ENCODE results near the gene MIGA1. TPM values are rescaled to one million over a fixed set of nuclear protein-coding genes. Genes with fewer than 3 reads are reported as not detected.

The MIGA1 gene
- total and polyA plus RNA-seq, 2 of the 4 experiments (the other 2 are of a cell fraction) = 5.7 to 16.3 TPM

- Histone ChIP-seq H2BK15ac (ENCODE audit: low read depth, low read length) (peak overlapping the region; percentile 42; the same call in 1 of the 3 replicates), H3K9ac (ENCODE audit: low read depth, low read length) (no peak overlapping the region), H4K91ac (ENCODE audit: insufficient read depth, low read depth, low read length) (no peak overlapping the region; the same call in 1 of the 2 replicates), H2AK9ac (replicated peaks; ENCODE audit: low read depth, low read length, poor library complexity) (no peak overlapping the region), H2BK5ac (ENCODE audit: low read depth, low read length, poor library complexity, severe bottlenecking) (peak overlapping the region; percentile 96), H3K56ac (ENCODE audit: extremely low read depth, insufficient read depth, low read length) (no peak overlapping the region), H3K4me1 (ENCODE audit: control insufficient read depth, insufficient read depth, low read length) (peaks cover 15% of the 10 kb centered on the region), H3K4ac (ENCODE audit: low read depth, low read length) (peak overlapping the region; percentile 82; the same call in 1 of the 2 replicates), H2BK120ac (ENCODE audit: low read depth, low read length) (peak overlapping the region; percentile 82; the same call in 1 of the 2 replicates), H3K4me2 (ENCODE audit: low read depth, low read length) (peak overlapping the region; percentile 63; the same call in 1 of the 2 replicates), H3K23ac (ENCODE audit: low read depth, low read length) (peak overlapping the region; percentile 62; the same call in 1 of the 2 replicates), H4K5ac (ENCODE audit: low read depth, low read length) (peak overlapping the region; percentile 59; the same call in 1 of the 2 replicates), H3K36me3 (ENCODE audit: control insufficient read depth, insufficient read depth, low read length) (no peaks in the 10 kb centered on the region; the same call in 1 of the 2 replicates), H3K14ac (replicated peaks; ENCODE audit: low read depth, low read length) (peak overlapping the region; percentile 34; the same call in 1 of the 2 replicates), H4K8ac (ENCODE audit: low read depth in 2 of 2, low read length in 2 of 2) (peak overlapping the region in 1 of 2 experiments; percentile 86; a peak in 2 of 4 replicates), H3K18ac (ENCODE audit: low read depth, low read length) (peak overlapping the region; percentile 62; the same call in 1 of the 2 replicates), H3K9me3 (ENCODE audit: control insufficient read depth, insufficient read depth, low read length) (no peaks in the 10 kb centered on the region), H4K20me1 (ENCODE audit: insufficient read depth, low read length) (peaks cover 9% of the 10 kb centered on the region; the same call in 1 of the 2 replicates), H3K27ac (ENCODE audit: insufficient read depth, low read length) (peak overlapping the region; percentile 59; the same call in 1 of the 2 replicates), H2BK20ac (ENCODE audit: low read depth, low read length) (peak overlapping the region; percentile 85; the same call in 1 of the 2 replicates), H3K27me3 (ENCODE audit: control insufficient read depth, insufficient read depth, low read length) (no peaks in the 10 kb centered on the region), H3K9me1 (ENCODE audit: insufficient read depth, low read length) (peaks cover 10% of the 10 kb centered on the region), H3K79me1 (ENCODE audit: low read depth in 1 of 2, low read length in 2 of 2) (peaks cover 3 to 41% of the 10 kb centered on the region in 2 experiments; a peak in 3 of 4 replicates), H2AK5ac (ENCODE audit: low read depth, low read length) (peak overlapping the region; percentile 49; the same call in 1 of the 2 replicates), H3K4me3 (ENCODE audit: insufficient read depth, low read depth, low read length) (no peak overlapping the region), H2AFZ (replicated peaks; ENCODE audit: low read length, poor library complexity) (no peak overlapping the region)
- ATAC-seq (ENCODE audit: low read depth) = no peak
- CTCF ChIA-PET = no interaction called here
- WGBS, 2 experiments (ENCODE audit: extremely low coverage in 2 of 2, insufficient read length in 1 of 2) = no CpG with 5 or more reads among the region's 4 CpGs
- POLR2A ChIA-PET (ENCODE audit: unreplicated experiment) = no interaction called here
- in situ Hi-C loops (cut with MboI; ENCODE audit: low sequenced_read_pairs) = no loop called here
- DNase-seq = peak; percentile 8
- no TSS peak for BruUV-seq (replicated peaks)
- intact Hi-C loops (cut with micrococcal nuclease) = no loop called here
- TF ChIP-seq POLR2A (IDR thresholded peaks at IDR 0.05; ENCODE audit: low read depth, low read length) (no peak), MAFK (IDR thresholded peaks at IDR 0.05; ENCODE audit: low read depth, low read length) (no peak), FOS (IDR thresholded peaks at IDR 0.05; ENCODE audit: low read depth, low read length) (no peak), MXI1 (IDR thresholded peaks at IDR 0.05; ENCODE audit: borderline replicate concordance, low read depth, low read length) (no peak), SMC3 (IDR thresholded peaks at IDR 0.05; ENCODE audit: low read depth, low read length) (no peak), MAZ (IDR thresholded peaks at IDR 0.05; ENCODE audit: borderline replicate concordance, low read depth, low read length) (no peak), RAD21 (IDR thresholded peaks at IDR 0.05; ENCODE audit: low read length) (no peak), CEBPB (IDR thresholded peaks at IDR 0.05; ENCODE audit: low read depth, low read length) (no peak), BHLHE40 (IDR thresholded peaks at IDR 0.05; ENCODE audit: low read depth, low read length) (no peak), ELK1 (IDR thresholded peaks at IDR 0.05; ENCODE audit: borderline replicate concordance, low read depth, low read length) (no peak), RFX5 (IDR thresholded peaks at IDR 0.05; ENCODE audit: low read depth, low read length) (no peak), CTCF (conservative IDR thresholded peaks at IDR 0.05; ENCODE audit: low read depth, low read length) (no peak), RCOR1 (IDR thresholded peaks at IDR 0.05; ENCODE audit: insufficient replicate concordance, low read length) (no peak), CHD1 (IDR thresholded peaks at IDR 0.05; ENCODE audit: low read depth, low read length) (no peak), NFE2L2 (IDR thresholded peaks at IDR 0.05; ENCODE audit: low read depth, low read length) (no peak), USF2 (IDR thresholded peaks at IDR 0.05; ENCODE audit: low read depth, low read length) (no peak)
- dilution Hi-C loops (cut with HindIII; ENCODE audit: low sequenced_read_pairs, unreplicated experiment) = no loop called here
Measured at GRCh38 chr1:77831566-77831965, 52.1 kb downstream of the MIGA1 start.

Data from IMR-90 (cell line).